Esophagus squamous epithelium (tissue), 5 donors: ENCODE data around the gene UGT1A6. TPM values are rescaled to one million over a fixed set of nuclear protein-coding genes. Genes with fewer than 3 reads are reported as not detected.

Experiments
- DNase-seq: peaks from one replicate; lab custom pipeline; 2025; lab: John Stamatoyannopoulos, UW
- H3K27ac ChIP-seq, 4 donors: fragments of 200-600 bp; sonication (generic); one replicate each; pipeline ENCODE4 v1.5.1; 2016 to 2019; ENCODE audit warnings: mild to moderate bottlenecking in 1 of 4
- H3K27me3 ChIP-seq, 4 donors: fragments of 200-600 bp; sonication (generic); 1 replicate in 3 of 4; 2 replicates in 1 of 4; pipeline versions ENCODE4 v1.5.1 to v1.6.0; 2017 to 2021; ENCODE audit warnings: antibody characterized with exemption in 1 of 4
- H3K36me3 ChIP-seq, 3 donors: fragments of 200-600 bp; sonication (generic); one replicate each; pipeline ENCODE4 v1.5.1; 2016 to 2019
- H3K4me1 ChIP-seq, 3 donors: fragments of 200-600 bp; sonication (generic); one replicate each; pipeline ENCODE4 v1.5.1; 2017 to 2019
- H3K4me3 ChIP-seq, 4 donors: fragments of 200-600 bp; sonication (generic); 1 replicate in 3 of 4; 2 replicates in 1 of 4; pipeline ENCODE4 v1.5.1; 2016 to 2019; ENCODE audit warnings: mild to moderate bottlenecking in 2 of 4, moderate library complexity in 1 of 4
- H3K9me3 ChIP-seq, 3 donors: fragments of 200-600 bp; sonication (generic); one replicate each; pipeline ENCODE4 v1.5.1; 2016 to 2019
- CTCF ChIP-seq, 6 experiments: fragments of 450-650 bp in 4 of 6; fragments of 200-600 bp in 2 of 6; sonication (generic) in 2 of 6; IDR thresholded peaks; one replicate each; pipeline ENCODE4 v1.5.1; 2016 to 2019; ENCODE audit warnings: antibody characterized with exemption in 6 of 6, mild to moderate bottlenecking in 4 of 6, moderate library complexity in 4 of 6
- POLR2A ChIP-seq, 4 donors: fragments of 450-650 bp; IDR thresholded peaks; one replicate each; pipeline ENCODE4 v1.6.1; 2017; ENCODE audit warnings: antibody characterized with exemption in 4 of 4, mild to moderate bottlenecking in 4 of 4, moderate library complexity in 3 of 4
- WGBS, 2 donors: methylation state at CpG; one replicate each; pipeline ENCODE4 v1.1.5; 2018; 5-methylcytosine and 5-hydroxymethylcytosine counted together
- intact Hi-C: fragments of 100-400 bp; cut with DNase I; formaldehyde crosslinking; loops from one replicate; pipeline ENCODE4 v1.15.0; 2022
- total RNA-seq, 4 donors: library from RNA; depleted of rRNA; stranded (reverse); fragments of >200 nt; gene quantifications; one replicate each; pipeline ENCODE4 v1.1.0, GENCODE V29; 2016
- donor health status: DM: yes; HTN: yes; CAD: no.

UGT1A6 gene
- total RNA-seq, 4 donors from 2014 or later, result 30.8 to 67.1 (median 61.3) TPM

GRCh38 chr2:233799716-233800115 is 107.0 kb downstream of the UGT1A6 start:
- no peaks in the 10 kb centered on the region for H3K36me3 ChIP-seq
- TF ChIP-seq CTCF (IDR thresholded peaks at IDR 0.05) (no peak), POLR2A (IDR thresholded peaks at IDR 0.05) (no peak)
- no peak overlapping the region for H3K27ac ChIP-seq
- no peak for DNase-seq
- H3K27me3 ChIP-seq, result peaks cover 0 to 20% (median 0%) of the 10 kb centered on the region in 4 donors
- intact Hi-C loops, result no loop called here
- 45 to 82% methylated on average over 4 to 5 of the region's 5 CpGs for WGBS, 2 donors
- no peaks in the 10 kb centered on the region for H3K4me1 ChIP-seq
- H3K9me3 ChIP-seq, result no peaks in the 10 kb centered on the region
- no peak overlapping the region for H3K4me3 ChIP-seq

GRCh38 chr2:233800208-233800607 is 107.5 kb downstream of the UGT1A6 start:
- no peak for DNase-seq
- no peaks in the 10 kb centered on the region for H3K9me3 ChIP-seq
- H3K4me3 ChIP-seq, result no peak overlapping the region
- no peak for TF ChIP-seq POLR2A (IDR thresholded peaks at IDR 0.05)
- no peak for TF ChIP-seq CTCF (IDR thresholded peaks at IDR 0.05)
- no peaks in the 10 kb centered on the region for H3K36me3 ChIP-seq
- WGBS, 2 donors, result 72 to 79% methylated on average over 5 to 7 of the region's 7 CpGs
- H3K27me3 ChIP-seq, result peaks cover 0 to 23% (median 0%) of the 10 kb centered on the region in 4 donors
- no peaks in the 10 kb centered on the region for H3K4me1 ChIP-seq
- H3K27ac ChIP-seq, result no peak overlapping the region
- intact Hi-C loops, result no loop called here

DNA sequence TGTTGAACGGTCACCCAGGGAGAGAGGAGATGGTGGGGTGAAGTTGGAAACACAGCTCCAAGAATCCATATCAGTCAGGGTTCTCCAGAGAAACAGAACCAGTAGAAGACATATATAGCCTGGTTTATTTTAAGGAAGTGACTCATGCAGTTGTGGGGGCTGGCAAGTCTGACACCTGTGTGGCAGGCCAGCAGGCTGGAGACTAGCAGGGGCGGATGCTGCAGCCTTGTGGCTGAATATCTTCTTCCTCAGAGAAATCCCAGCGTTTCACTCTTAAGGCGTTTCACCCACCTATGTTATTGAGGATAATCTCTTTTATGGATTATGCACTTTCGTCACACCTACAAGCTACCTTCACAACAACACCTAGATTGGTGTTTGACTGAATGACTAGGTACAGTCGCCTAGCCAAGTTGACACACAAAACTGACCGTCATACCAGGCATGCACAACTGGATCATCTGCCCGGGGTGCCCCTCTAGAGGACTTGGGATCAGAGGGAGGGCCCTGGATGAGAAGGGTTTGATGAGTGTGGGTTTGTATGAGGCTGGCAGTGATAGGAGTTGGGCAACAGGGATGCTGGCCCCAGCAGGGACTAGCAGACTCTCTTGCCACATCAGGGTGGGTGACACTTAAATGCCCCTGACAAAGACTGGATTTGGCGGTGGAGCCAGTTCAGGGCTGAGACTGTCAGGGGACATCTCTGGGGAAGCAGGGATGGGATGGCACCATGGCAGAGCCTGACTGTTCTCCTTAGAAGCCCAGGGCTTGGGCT is 108.9 kb downstream of the UGT1A6 start:
- no peak overlapping the region for H3K27ac ChIP-seq
- no peaks in the 10 kb centered on the region for H3K36me3 ChIP-seq
- DNase-seq, result no peak
- intact Hi-C loops, result no loop called here
- no peaks in the 10 kb centered on the region for H3K4me1 ChIP-seq
- WGBS, 2 donors, result 59 to 67% methylated on average over 7 to 8 of the region's 9 CpGs
- no peak overlapping the region for H3K4me3 ChIP-seq
- no peak for TF ChIP-seq POLR2A (IDR thresholded peaks at IDR 0.05)
- no peaks in the 10 kb centered on the region for H3K9me3 ChIP-seq
- H3K27me3 ChIP-seq, result peaks cover 0 to 23% (median 0%) of the 10 kb centered on the region in 4 donors

GRCh38 chr2:233802132-233802815 is 109.6 kb downstream of the UGT1A6 start:
- Histone ChIP-seq H3K27ac (no peak overlapping the region), H3K4me3 (no peak overlapping the region), H3K9me3 (no peaks in the 10 kb centered on the region), H3K36me3 (no peaks in the 10 kb centered on the region), H3K4me1 (no peaks in the 10 kb centered on the region), H3K27me3 (peaks cover 0 to 23% (median 0%) of the 10 kb centered on the region in 4 donors)
- 48 to 66% methylated on average over 2 to 3 of the region's 3 CpGs for WGBS, 2 donors
- intact Hi-C loops, result no loop called here
- DNase-seq, result no peak
- no peak for TF ChIP-seq POLR2A (IDR thresholded peaks at IDR 0.05)
- no peak for TF ChIP-seq CTCF (IDR thresholded peaks at IDR 0.05)

GRCh38 chr2:233803292-233803911 is 110.7 kb downstream of the UGT1A6 start:
- no peaks in the 10 kb centered on the region for H3K36me3 ChIP-seq
- no peaks in the 10 kb centered on the region for H3K9me3 ChIP-seq
- WGBS, 2 donors, result 60 to 61% methylated on average over 1 to 2 of the region's 2 CpGs
- no peak for DNase-seq
- H3K4me3 ChIP-seq, result no peak overlapping the region
- intact Hi-C loops, result no loop called here
- no peaks in the 10 kb centered on the region for H3K4me1 ChIP-seq
- peaks cover 0 to 34% (median 0%) of the 10 kb centered on the region in 4 donors for H3K27me3 ChIP-seq
- TF ChIP-seq POLR2A (IDR thresholded peaks at IDR 0.05), result no peak
- no peak overlapping the region for H3K27ac ChIP-seq

GRCh38 chr2:233803994-233804393 is 111.3 kb downstream of the UGT1A6 start:
- no peaks in the 10 kb centered on the region for H3K4me1 ChIP-seq
- WGBS, 2 donors, result 30 to 35% methylated on average over 2 to 3 of the region's 8 CpGs
- no peak for DNase-seq
- intact Hi-C loops, result no loop called here
- peaks cover 0 to 40% (median 0%) of the 10 kb centered on the region in 4 donors for H3K27me3 ChIP-seq
- TF ChIP-seq POLR2A (IDR thresholded peaks at IDR 0.05), result no peak
- TF ChIP-seq CTCF (IDR thresholded peaks at IDR 0.05), result no peak
- no peak overlapping the region for H3K4me3 ChIP-seq
- no peak overlapping the region for H3K27ac ChIP-seq
- no peaks in the 10 kb centered on the region for H3K9me3 ChIP-seq
- H3K36me3 ChIP-seq, result no peaks in the 10 kb centered on the region
